Ureter (tissue), 1 donor: Measurements from ENCODE around the gene B3GNT7. TPM values are rescaled to one million over a fixed set of nuclear protein-coding genes. Genes with fewer than 3 reads are reported as not detected.

ENCODE experiments used
- DNase-seq: peaks from one replicate; pipeline ENCODE4 v3.0.0-alpha.2; 2020; ENCODE audit warnings: low spot score
- total RNA-seq: library from RNA; stranded (reverse); gene quantifications from one replicate; pipeline ENCODE4 v1.2.4, GENCODE V29; 2023
- donor health status: DM: yes; HTN: yes; CAD: no.

Gene B3GNT7
- total RNA-seq, 1 donor from 2014 or later = 2.2 TPM

- no peak for DNase-seq
Measured at GRCh38 chr2:231384109-231384435, 11.4 kb upstream of the B3GNT7 start.

GRCh38 chr2:231384970-231385369 lies 10.5 kb upstream of the B3GNT7 start:
- DNase-seq = no peak

- no peak for DNase-seq
Measured at GRCh38 chr2:231385429-231385828, 10.1 kb upstream of the B3GNT7 start.

- DNase-seq = no peak
Measured at GRCh38 chr2:231386446-231386845, 9.1 kb upstream of the B3GNT7 start.

- no peak for DNase-seq
Measured at GRCh38 chr2:231387904-231388724, 7.4 kb upstream of the B3GNT7 start.

- no peak for DNase-seq
Measured at GRCh38 chr2:231388725-231389346, 6.7 kb upstream of the B3GNT7 start.

GRCh38 chr2:231390667-231391066 lies 4.8 kb upstream of the B3GNT7 start:
- no peak for DNase-seq

- no peak for DNase-seq
Measured at GRCh38 chr2:231391981-231392380, 3.5 kb upstream of the B3GNT7 start.

GRCh38 chr2:231392431-231393148 lies 2.9 kb upstream of the B3GNT7 start:
- DNase-seq = no peak

GRCh38 chr2:231393149-231394131 lies 2.1 kb upstream of the B3GNT7 start:
- no peak for DNase-seq

- no peak for DNase-seq
Measured at GRCh38 chr2:231394211-231395141, 1.0 kb upstream of the B3GNT7 start.

- DNase-seq = no peak
Measured at GRCh38 chr2:231396058-231396821, 730 bp downstream of the B3GNT7 start.

GRCh38 chr2:231397011-231397927 lies 1.8 kb downstream of the B3GNT7 start:
- DNase-seq = no peak

GRCh38 chr2:231397928-231398294 lies 2.4 kb downstream of the B3GNT7 start:
- DNase-seq = no peak

- DNase-seq = no peak
Measured at GRCh38 chr2:231398585-231398984, 3.1 kb downstream of the B3GNT7 start.

GRCh38 chr2:231399046-231399852 lies 3.7 kb downstream of the B3GNT7 start:
- no peak for DNase-seq

GRCh38 chr2:231399853-231400680 lies 4.6 kb downstream of the B3GNT7 start:
- no peak for DNase-seq
